ENCODE measurements around the gene TSTD2. TPM values are rescaled to one million over a fixed set of nuclear protein-coding genes. Genes with fewer than 3 reads are reported as not detected.

The TSTD2 gene
- total RNA-seq (10 to 100 TPM; 22.7 to 27.2 TPM), polyA plus RNA-seq (10 to 100 TPM in 1 of 2 donors, 1 to 10 TPM in 1; 5.8 to 13.4 TPM)
- long read RNA-seq, donor 1, full-length matches to known transcripts: 3 of 15 reads
- long read RNA-seq, donor 1, partial matches to known transcripts: 2 of 15 reads
- long read RNA-seq, donor 1, other reads (novel, unspliced or antisense): 10 of 15 reads
- long read RNA-seq, donor 2, full-length matches to known transcripts: 5 of 18 reads
- long read RNA-seq, donor 2, partial matches to known transcripts: 2 of 18 reads
- long read RNA-seq, donor 2, other reads (novel, unspliced or antisense): 11 of 18 reads

- H3K27me3 ChIP-seq (ENCODE audit: control insufficient read depth in 1 of 2, insufficient read depth in 2 of 2, low read length in 1 of 2): no peaks in the 10 kb centered on the region
- DNase-seq: peak; percentile 98 to 99
- peak within 1 kb of the TSS; percentile 61 to 94 for H3K4me3 ChIP-seq (ENCODE audit: low read length in 2 of 2)
- peak; percentile 98 for ATAC-seq (ENCODE audit: low FRiP score)
- H3K36me3 ChIP-seq (ENCODE audit: control insufficient read depth in 1 of 2, insufficient read depth in 2 of 2, low read length in 1 of 2): no peaks in the 10 kb centered on the region
- peak within 1 kb of the TSS; percentile 95 to 96 for H3K27ac ChIP-seq (ENCODE audit: low read depth in 1 of 2, low read length in 2 of 2)
- intact Hi-C loops (cut with DNase I): no loop called here
- H3K9me3 ChIP-seq (ENCODE audit: control insufficient read depth, low read length): no peaks in the 10 kb centered on the region
- 0% methylated on average over 72 to 83 of the region's 83 CpGs for WGBS, 2 donors
- H3K4me1 ChIP-seq (ENCODE audit: control insufficient read depth in 1 of 2, insufficient read depth in 2 of 2, low read length in 2 of 2): peaks cover 0 to 10% of the 10 kb centered on the region in 2 donors
Measured at GRCh38 chr9:97632985-97633858, at the start of gene TSTD2, which contains the start of gene NCBP1. Gene TSTD2, minus strand, starts transcription at chr9:97633368. Its CDS starts 5,806 bp downstream, at chr9:97627562. Gene NCBP1, plus strand, starts transcription at chr9:97633821. Its CDS starts 61 bp downstream, at chr9:97633882.

GRCh38 chr9:97682242-97682641, 49.1 kb upstream of the TSTD2 start:
- Histone ChIP-seq H3K27ac (ENCODE audit: low read depth in 1 of 2, low read length in 2 of 2) (no peak overlapping the region), H3K4me1 (ENCODE audit: control insufficient read depth in 1 of 2, insufficient read depth in 2 of 2, low read length in 2 of 2) (no peaks in the 10 kb centered on the region), H3K27me3 (ENCODE audit: control insufficient read depth in 1 of 2, insufficient read depth in 2 of 2, low read length in 1 of 2) (no peaks in the 10 kb centered on the region), H3K9me3 (ENCODE audit: control insufficient read depth, low read length) (no peaks in the 10 kb centered on the region), H3K4me3 (ENCODE audit: low read length in 2 of 2) (no peak overlapping the region), H3K36me3 (ENCODE audit: control insufficient read depth in 1 of 2, insufficient read depth in 2 of 2, low read length in 1 of 2) (peaks cover 0 to 2% of the 10 kb centered on the region in 2 donors)
- DNase-seq (no peak), ATAC-seq (ENCODE audit: low FRiP score) (no peak)
- intact Hi-C loops (cut with DNase I): no loop called here
- WGBS, 2 donors: 88 to 95% methylated on average over 1 of the region's 1 CpG

GRCh38 chr9:97675655-97676054, 42.5 kb upstream of the TSTD2 start:
- Histone ChIP-seq H3K4me1 (ENCODE audit: control insufficient read depth in 1 of 2, insufficient read depth in 2 of 2, low read length in 2 of 2) (peaks cover 0 to 5% of the 10 kb centered on the region in 2 donors), H3K9me3 (ENCODE audit: control insufficient read depth, low read length) (no peaks in the 10 kb centered on the region), H3K36me3 (ENCODE audit: control insufficient read depth in 1 of 2, insufficient read depth in 2 of 2, low read length in 1 of 2) (peaks cover under 1 to 5% of the 10 kb centered on the region in 2 donors), H3K27ac (ENCODE audit: low read depth in 1 of 2, low read length in 2 of 2) (peak overlapping the region in 1 of 2 donors; percentile 54), H3K4me3 (ENCODE audit: low read length in 2 of 2) (no peak overlapping the region), H3K27me3 (ENCODE audit: control insufficient read depth in 1 of 2, insufficient read depth in 2 of 2, low read length in 1 of 2) (no peaks in the 10 kb centered on the region)
- intact Hi-C loops (cut with DNase I): no loop called here
- 18 to 19% methylated on average over 3 of the region's 3 CpGs for WGBS, 2 donors
- DNase-seq (no peak), ATAC-seq (ENCODE audit: low FRiP score) (no peak)

- ATAC-seq (ENCODE audit: low FRiP score) (no peak), DNase-seq (no peak)
- peaks cover 3 to 13% of the 10 kb centered on the region in 2 donors for H3K36me3 ChIP-seq (ENCODE audit: control insufficient read depth in 1 of 2, insufficient read depth in 2 of 2, low read length in 1 of 2)
- WGBS, 2 donors: 76 to 89% methylated on average over 3 of the region's 3 CpGs
- H3K27ac ChIP-seq (ENCODE audit: low read depth in 1 of 2, low read length in 2 of 2): no peak overlapping the region
- intact Hi-C loops (cut with DNase I): no loop called here
- H3K4me1 ChIP-seq (ENCODE audit: control insufficient read depth in 1 of 2, insufficient read depth in 2 of 2, low read length in 2 of 2): peaks cover 0 to 5% of the 10 kb centered on the region in 2 donors
- no peaks in the 10 kb centered on the region for H3K9me3 ChIP-seq (ENCODE audit: control insufficient read depth, low read length)
- no peak overlapping the region for H3K4me3 ChIP-seq (ENCODE audit: low read length in 2 of 2)
- H3K27me3 ChIP-seq (ENCODE audit: control insufficient read depth in 1 of 2, insufficient read depth in 2 of 2, low read length in 1 of 2): no peaks in the 10 kb centered on the region
Measured at GRCh38 chr9:97673922-97674321, 40.8 kb upstream of the TSTD2 start.

- DNase-seq (no peak), ATAC-seq (ENCODE audit: low FRiP score) (no peak)
- intact Hi-C loops (cut with DNase I): no loop called here
- Histone ChIP-seq H3K27ac (ENCODE audit: low read depth in 1 of 2, low read length in 2 of 2) (no peak overlapping the region), H3K27me3 (ENCODE audit: control insufficient read depth in 1 of 2, insufficient read depth in 2 of 2, low read length in 1 of 2) (no peaks in the 10 kb centered on the region), H3K9me3 (ENCODE audit: control insufficient read depth, low read length) (no peaks in the 10 kb centered on the region), H3K4me3 (ENCODE audit: low read length in 2 of 2) (no peak overlapping the region), H3K4me1 (ENCODE audit: control insufficient read depth in 1 of 2, insufficient read depth in 2 of 2, low read length in 2 of 2) (peaks cover 0 to 5% of the 10 kb centered on the region in 2 donors), H3K36me3 (ENCODE audit: control insufficient read depth in 1 of 2, insufficient read depth in 2 of 2, low read length in 1 of 2) (peaks cover 6 to 19% of the 10 kb centered on the region in 2 donors)
- 87 to 88% methylated on average over 3 of the region's 3 CpGs for WGBS, 2 donors
Measured at GRCh38 chr9:97672403-97672802, 39.2 kb upstream of the TSTD2 start.

- intact Hi-C loops (cut with DNase I): no loop called here
- Histone ChIP-seq H3K4me3 (ENCODE audit: low read length in 2 of 2) (no peak overlapping the region), H3K27me3 (ENCODE audit: control insufficient read depth in 1 of 2, insufficient read depth in 2 of 2, low read length in 1 of 2) (no peaks in the 10 kb centered on the region), H3K9me3 (ENCODE audit: control insufficient read depth, low read length) (no peaks in the 10 kb centered on the region), H3K4me1 (ENCODE audit: control insufficient read depth in 1 of 2, insufficient read depth in 2 of 2, low read length in 2 of 2) (no peaks in the 10 kb centered on the region), H3K36me3 (ENCODE audit: control insufficient read depth in 1 of 2, insufficient read depth in 2 of 2, low read length in 1 of 2) (peaks cover 8 to 24% of the 10 kb centered on the region in 2 donors), H3K27ac (ENCODE audit: low read depth in 1 of 2, low read length in 2 of 2) (no peak overlapping the region)
- 50 to 55% methylated on average over 3 of the region's 3 CpGs for WGBS, 2 donors
- ATAC-seq (ENCODE audit: low FRiP score): no peak
- no peak for DNase-seq
Measured at GRCh38 chr9:97670586-97670985, 37.4 kb upstream of the TSTD2 start.

- H3K27me3 ChIP-seq (ENCODE audit: control insufficient read depth in 1 of 2, insufficient read depth in 2 of 2, low read length in 1 of 2): no peaks in the 10 kb centered on the region
- 94 to 95% methylated on average over 3 of the region's 3 CpGs for WGBS, 2 donors
- no peak for ATAC-seq (ENCODE audit: low FRiP score)
- intact Hi-C loops (cut with DNase I): no loop called here
- H3K36me3 ChIP-seq (ENCODE audit: control insufficient read depth in 1 of 2, insufficient read depth in 2 of 2, low read length in 1 of 2): peaks cover 10 to 36% of the 10 kb centered on the region in 2 donors
- no peaks in the 10 kb centered on the region for H3K4me1 ChIP-seq (ENCODE audit: control insufficient read depth in 1 of 2, insufficient read depth in 2 of 2, low read length in 2 of 2)
- H3K27ac ChIP-seq (ENCODE audit: low read depth in 1 of 2, low read length in 2 of 2): no peak overlapping the region
- H3K9me3 ChIP-seq (ENCODE audit: control insufficient read depth, low read length): no peaks in the 10 kb centered on the region
- no peak overlapping the region for H3K4me3 ChIP-seq (ENCODE audit: low read length in 2 of 2)
- DNase-seq: no peak
Measured at GRCh38 chr9:97668485-97668884, 35.3 kb upstream of the TSTD2 start.

GRCh38 chr9:97666907-97667686, 33.9 kb upstream of the TSTD2 start:
- no peaks in the 10 kb centered on the region for H3K27me3 ChIP-seq (ENCODE audit: control insufficient read depth in 1 of 2, insufficient read depth in 2 of 2, low read length in 1 of 2)
- DNase-seq (no peak), ATAC-seq (ENCODE audit: low FRiP score) (no peak)
- no peak overlapping the region for H3K4me3 ChIP-seq (ENCODE audit: low read length in 2 of 2)
- no peaks in the 10 kb centered on the region for H3K4me1 ChIP-seq (ENCODE audit: control insufficient read depth in 1 of 2, insufficient read depth in 2 of 2, low read length in 2 of 2)
- 82 to 83% methylated on average over 5 of the region's 5 CpGs for WGBS, 2 donors
- H3K36me3 ChIP-seq (ENCODE audit: control insufficient read depth in 1 of 2, insufficient read depth in 2 of 2, low read length in 1 of 2): peaks cover 10 to 36% of the 10 kb centered on the region in 2 donors
- H3K27ac ChIP-seq (ENCODE audit: low read depth in 1 of 2, low read length in 2 of 2): no peak overlapping the region
- H3K9me3 ChIP-seq (ENCODE audit: control insufficient read depth, low read length): no peaks in the 10 kb centered on the region
- intact Hi-C loops (cut with DNase I): no loop called here
